Measurements from ENCODE around the gene FGF6.

Gene FGF6

DNA sequence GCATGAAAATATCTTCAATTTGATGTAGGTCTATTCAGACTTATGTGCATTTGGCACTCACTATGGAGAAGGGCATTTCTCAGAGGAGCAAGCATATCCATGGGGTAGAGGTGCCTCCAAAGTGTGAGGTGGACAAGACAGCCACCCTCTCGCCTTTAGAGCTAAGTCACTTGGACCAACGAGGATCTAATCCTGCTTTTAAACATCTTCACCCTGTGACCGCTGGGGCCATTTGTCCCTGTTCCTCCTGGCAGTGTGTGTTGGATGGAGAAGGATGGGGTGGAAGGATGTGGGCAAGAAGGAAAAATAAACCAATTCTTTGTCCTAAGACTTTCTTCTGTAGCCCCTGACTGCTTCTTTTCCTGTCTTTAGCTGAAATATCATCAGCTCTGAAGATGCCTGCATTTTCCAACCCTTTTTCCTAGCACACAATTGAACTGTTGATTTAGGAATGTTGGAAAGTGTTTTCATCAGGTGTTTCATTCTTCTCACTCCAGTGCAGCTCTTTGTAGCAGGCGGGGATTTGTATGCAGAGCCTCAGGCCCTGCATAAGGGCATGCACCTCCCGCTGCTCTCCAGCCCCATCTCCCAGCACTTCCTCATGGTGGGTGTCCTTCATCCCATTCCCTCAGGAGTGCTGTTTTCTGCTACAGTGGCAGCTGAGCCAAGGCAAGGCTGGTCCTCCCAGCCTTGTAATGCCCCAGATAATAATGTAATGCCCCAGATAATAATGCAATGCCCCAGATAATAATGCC, 5.3 kb downstream of the FGF6 start:
- H2AFZ ChIP-seq (ENCODE audit: low read length), result no peak overlapping the region
- no peaks in the 10 kb centered on the region for H3K36me3 ChIP-seq (ENCODE audit: insufficient read depth, low read length)
- H3K27me3 ChIP-seq (ENCODE audit: insufficient read depth, low read length), result peaks cover 3% of the 10 kb centered on the region; the same call in 1 of the 2 replicates
- TF ChIP-seq EZH2 (IDR thresholded peaks at IDR 0.05; ENCODE audit: borderline replicate concordance, low read length), result no peak
- TF ChIP-seq, protein P1, sequence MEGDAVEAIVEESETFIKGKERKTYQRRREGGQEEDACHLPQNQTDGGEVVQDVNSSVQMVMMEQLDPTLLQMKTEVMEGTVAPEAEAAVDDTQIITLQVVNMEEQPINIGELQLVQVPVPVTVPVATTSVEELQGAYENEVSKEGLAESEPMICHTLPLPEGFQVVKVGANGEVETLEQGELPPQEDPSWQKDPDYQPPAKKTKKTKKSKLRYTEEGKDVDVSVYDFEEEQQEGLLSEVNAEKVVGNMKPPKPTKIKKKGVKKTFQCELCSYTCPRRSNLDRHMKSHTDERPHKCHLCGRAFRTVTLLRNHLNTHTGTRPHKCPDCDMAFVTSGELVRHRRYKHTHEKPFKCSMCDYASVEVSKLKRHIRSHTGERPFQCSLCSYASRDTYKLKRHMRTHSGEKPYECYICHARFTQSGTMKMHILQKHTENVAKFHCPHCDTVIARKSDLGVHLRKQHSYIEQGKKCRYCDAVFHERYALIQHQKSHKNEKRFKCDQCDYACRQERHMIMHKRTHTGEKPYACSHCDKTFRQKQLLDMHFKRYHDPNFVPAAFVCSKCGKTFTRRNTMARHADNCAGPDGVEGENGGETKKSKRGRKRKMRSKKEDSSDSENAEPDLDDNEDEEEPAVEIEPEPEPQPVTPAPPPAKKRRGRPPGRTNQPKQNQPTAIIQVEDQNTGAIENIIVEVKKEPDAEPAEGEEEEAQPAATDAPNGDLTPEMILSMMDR (IDR thresholded peaks at IDR 0.05; ENCODE audit: low read length), result no peak
- no peak overlapping the region for H3K4me3 ChIP-seq (ENCODE audit: low read depth, low read length, poor library complexity, severe bottlenecking)
- no peaks in the 10 kb centered on the region for H4K20me1 ChIP-seq (ENCODE audit: insufficient read depth, low read length)
- H3K4me1 ChIP-seq (ENCODE audit: insufficient read depth, low read length, severe bottlenecking), result no peaks in the 10 kb centered on the region
- no peaks in the 10 kb centered on the region for H3K9me2 ChIP-seq (ENCODE audit: low read depth, low read length)
- H3K27ac ChIP-seq (ENCODE audit: low read depth, low read length, poor library complexity, severe bottlenecking), result no peak overlapping the region
- H3K9me3 ChIP-seq (ENCODE audit: low read length), result no peaks in the 10 kb centered on the region
- H3F3A ChIP-seq (ENCODE audit: insufficient read depth, low read length), result no peaks in the 10 kb centered on the region
- no peaks in the 10 kb centered on the region for H3K79me2 ChIP-seq (ENCODE audit: insufficient read depth, low read length)
- H3K4me2 ChIP-seq (ENCODE audit: low read length), result no peak overlapping the region
- H3K9ac ChIP-seq (ENCODE audit: low read length), result no peak overlapping the region

DNA sequence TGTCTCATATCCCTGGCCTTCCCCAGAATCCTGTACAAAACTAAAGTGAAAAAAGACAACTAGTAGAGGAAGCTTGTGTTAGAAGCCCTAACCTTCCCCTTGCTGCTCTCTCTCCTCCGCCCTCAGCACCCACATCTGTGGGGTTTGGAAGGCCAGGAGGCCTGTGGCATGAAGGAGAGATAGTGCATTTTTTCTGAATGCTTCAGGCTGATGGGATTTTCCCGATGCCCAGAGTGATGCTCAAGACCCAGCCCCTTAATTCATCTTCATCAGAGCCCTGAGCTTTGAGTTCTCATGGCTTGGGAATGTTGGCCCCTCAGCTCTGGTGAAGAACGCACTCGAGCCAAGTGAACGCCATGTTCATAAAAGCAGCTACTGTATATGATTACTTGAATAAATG, 5.9 kb downstream of the FGF6 start:
- no peaks in the 10 kb centered on the region for H3K4me1 ChIP-seq (ENCODE audit: insufficient read depth, low read length, severe bottlenecking)
- no peak overlapping the region for H3K9ac ChIP-seq (ENCODE audit: low read length)
- peaks cover 3% of the 10 kb centered on the region; the same call in 1 of the 2 replicates for H3K27me3 ChIP-seq (ENCODE audit: insufficient read depth, low read length)
- no peaks in the 10 kb centered on the region for H3F3A ChIP-seq (ENCODE audit: insufficient read depth, low read length)
- no peak overlapping the region for H3K4me3 ChIP-seq (ENCODE audit: low read depth, low read length, poor library complexity, severe bottlenecking)
- no peak overlapping the region for H3K4me2 ChIP-seq (ENCODE audit: low read length)
- no peaks in the 10 kb centered on the region for H3K9me2 ChIP-seq (ENCODE audit: low read depth, low read length)
- no peaks in the 10 kb centered on the region for H3K9me3 ChIP-seq (ENCODE audit: low read length)
- no peak overlapping the region for H3K27ac ChIP-seq (ENCODE audit: low read depth, low read length, poor library complexity, severe bottlenecking)
- H2AFZ ChIP-seq (ENCODE audit: low read length), result no peak overlapping the region
- H3K79me2 ChIP-seq (ENCODE audit: insufficient read depth, low read length), result no peaks in the 10 kb centered on the region
- TF ChIP-seq, protein P1 (IDR thresholded peaks at IDR 0.05; ENCODE audit: low read length), result no peak
- no peak for TF ChIP-seq EZH2 (IDR thresholded peaks at IDR 0.05; ENCODE audit: borderline replicate concordance, low read length)
- no peaks in the 10 kb centered on the region for H4K20me1 ChIP-seq (ENCODE audit: insufficient read depth, low read length)
- no peaks in the 10 kb centered on the region for H3K36me3 ChIP-seq (ENCODE audit: insufficient read depth, low read length)

DNA sequence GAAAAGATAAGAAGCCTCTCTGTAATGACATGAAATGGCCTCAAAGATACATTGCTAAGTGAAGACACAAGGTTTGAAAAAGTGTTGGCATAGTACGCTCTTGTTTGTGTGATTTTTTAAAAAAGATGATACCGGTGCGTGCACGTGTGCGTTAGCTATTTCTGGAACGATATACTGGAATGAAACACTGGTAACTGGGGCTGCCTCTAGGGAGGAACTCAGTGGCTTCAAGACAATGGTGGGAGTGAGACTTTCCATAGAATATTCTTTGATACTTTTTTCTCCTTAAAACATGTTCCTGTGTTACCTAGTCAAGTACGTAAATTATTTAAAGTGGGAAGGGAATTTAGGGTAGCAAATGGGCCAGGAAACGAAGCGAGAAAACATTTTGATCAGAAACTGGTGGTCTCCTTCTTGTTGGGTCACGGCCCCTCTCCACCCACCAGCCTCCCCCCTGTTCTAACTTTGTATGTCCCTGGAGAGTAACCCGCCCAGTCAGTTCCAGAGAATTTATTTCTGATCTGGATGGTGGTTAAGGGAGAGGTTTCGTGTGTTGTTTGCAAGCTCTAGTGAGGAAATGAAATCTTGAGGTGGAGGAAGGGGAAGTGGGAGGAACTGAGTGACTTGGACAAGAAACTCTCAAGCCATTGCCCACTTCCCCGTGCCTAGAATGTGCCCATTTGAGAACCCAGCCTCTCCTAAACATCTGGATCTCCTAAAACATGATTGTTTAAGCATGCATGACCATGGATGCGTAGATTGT, 6.6 kb downstream of the FGF6 start:
- peaks cover 3% of the 10 kb centered on the region; the same call in 1 of the 2 replicates for H3K27me3 ChIP-seq (ENCODE audit: insufficient read depth, low read length)
- H2AFZ ChIP-seq (ENCODE audit: low read length), result no peak overlapping the region
- H3K4me1 ChIP-seq (ENCODE audit: insufficient read depth, low read length, severe bottlenecking), result no peaks in the 10 kb centered on the region
- H4K20me1 ChIP-seq (ENCODE audit: insufficient read depth, low read length), result no peaks in the 10 kb centered on the region
- no peak for TF ChIP-seq EZH2 (IDR thresholded peaks at IDR 0.05; ENCODE audit: borderline replicate concordance, low read length)
- TF ChIP-seq, protein P1 (IDR thresholded peaks at IDR 0.05; ENCODE audit: low read length), result no peak
- no peak overlapping the region for H3K4me3 ChIP-seq (ENCODE audit: low read depth, low read length, poor library complexity, severe bottlenecking)
- no peaks in the 10 kb centered on the region for H3K9me2 ChIP-seq (ENCODE audit: low read depth, low read length)
- no peak overlapping the region for H3K27ac ChIP-seq (ENCODE audit: low read depth, low read length, poor library complexity, severe bottlenecking)
- H3K9ac ChIP-seq (ENCODE audit: low read length), result no peak overlapping the region
- no peaks in the 10 kb centered on the region for H3K79me2 ChIP-seq (ENCODE audit: insufficient read depth, low read length)
- no peaks in the 10 kb centered on the region for H3K36me3 ChIP-seq (ENCODE audit: insufficient read depth, low read length)
- no peaks in the 10 kb centered on the region for H3F3A ChIP-seq (ENCODE audit: insufficient read depth, low read length)
- H3K9me3 ChIP-seq (ENCODE audit: low read length), result no peaks in the 10 kb centered on the region
- no peak overlapping the region for H3K4me2 ChIP-seq (ENCODE audit: low read length)

All from OCI-LY1 (cell line).